Activated effector memory CD4-positive, alpha-beta T cell treated with anti-CD3 and anti-CD28 coated beads, Interleukin-2, amount 50 U/mL, for 16 hours (primary cell): ENCODE data around the gene MFGE8.

ENCODE experiments used
- DNase-seq: peaks from one replicate; pipeline ENCODE4 v3.0.0-alpha.2; 2020

MFGE8 gene

GRCh38 chr15:88866295-88866881 lies 46.8 kb downstream of the MFGE8 start:
- DNase-seq, result no peak

GRCh38 chr15:88865498-88866099 lies 47.6 kb downstream of the MFGE8 start:
- DNase-seq, result no peak

- DNase-seq, result no peak
These were observed 48.2 kb downstream of the MFGE8 start for GRCh38 chr15:88864861-88865497.

- no peak for DNase-seq
These were observed 49.8 kb downstream of the MFGE8 start for GRCh38 chr15:88863412-88863811.

GRCh38 chr15:88860212-88860611 lies 53.0 kb downstream of the MFGE8 start:
- no peak for DNase-seq

GRCh38 chr15:88859550-88859949 lies 53.6 kb downstream of the MFGE8 start:
- no peak for DNase-seq

GRCh38 chr15:88858934-88859333 lies 54.2 kb downstream of the MFGE8 start:
- no peak for DNase-seq

- DNase-seq, result no peak
These were observed 60.7 kb downstream of the MFGE8 start for GRCh38 chr15:88852476-88852875.

- no peak for DNase-seq
These were observed 63.7 kb downstream of the MFGE8 start for GRCh38 chr15:88849376-88850072.
